HG02610 (cell line): ENCODE data around the gene MED13L.

Experiments
- ATAC-seq: cut with Tn5 transposase; IDR thresholded peaks from one replicate; pipeline ENCODE4 v1.9.1; 2021; ENCODE audit warnings: mild to moderate bottlenecking, moderate library complexity; ENCODE audit not compliant: unreplicated experiment

MED13L gene

DNA sequence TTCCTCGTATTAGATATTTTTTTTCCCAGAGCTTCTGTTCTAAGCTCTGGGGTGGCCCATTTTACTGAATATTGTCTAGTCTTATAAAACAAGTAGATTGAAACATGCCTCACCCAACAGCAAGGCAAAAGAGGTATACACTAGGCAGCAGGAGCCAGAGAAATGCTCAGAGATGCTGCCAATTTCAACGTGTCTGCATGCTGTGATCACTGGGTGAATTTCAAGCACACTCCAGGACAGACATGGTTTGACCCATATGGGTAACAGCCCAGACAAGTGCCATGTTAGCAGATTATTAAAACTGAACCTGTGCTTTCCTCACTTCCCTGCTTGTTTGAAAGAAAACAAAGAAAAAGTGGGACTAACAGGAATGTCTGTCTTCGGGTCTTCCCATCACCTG lies 321.3 kb downstream of the MED13L start:
- no peak for ATAC-seq

DNA sequence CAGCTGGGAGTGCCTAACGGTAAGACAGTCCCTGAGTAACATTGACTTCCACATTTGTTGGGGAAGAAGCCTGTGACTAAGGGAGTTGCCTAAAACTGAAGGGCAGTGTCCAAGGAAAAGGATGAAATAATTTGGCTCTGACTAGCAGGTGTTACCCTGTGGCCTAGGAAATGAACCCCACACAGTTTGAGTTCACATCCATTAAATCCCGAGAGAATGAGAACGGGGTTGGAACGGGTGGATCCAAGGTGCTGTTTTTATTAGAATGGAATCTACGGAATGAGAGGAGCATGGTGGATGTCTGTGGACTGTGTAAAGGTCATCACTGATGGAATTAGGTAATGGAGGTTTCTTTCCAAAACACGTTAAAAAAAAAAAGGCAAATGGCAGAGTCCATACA lies 324.0 kb downstream of the MED13L start:
- ATAC-seq = no peak

DNA sequence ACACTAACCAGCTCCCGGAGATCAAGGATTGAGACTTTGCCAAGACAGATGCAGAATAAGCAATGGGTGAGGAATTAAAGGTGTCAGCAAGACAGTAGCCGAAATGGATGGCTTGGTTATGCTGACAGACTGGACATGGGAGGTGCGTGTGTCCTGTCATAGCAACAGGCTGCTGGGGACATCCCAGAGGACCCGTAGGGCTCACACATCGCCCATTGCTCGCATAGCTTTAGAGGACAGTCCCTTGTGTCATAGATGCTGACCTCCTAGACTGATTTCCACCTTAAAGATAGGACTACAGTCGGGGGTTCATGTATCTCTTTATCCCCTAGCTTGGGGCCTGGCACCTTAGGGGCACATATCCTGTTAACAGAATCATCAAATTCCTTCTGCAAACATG lies 324.5 kb downstream of the MED13L start:
- ATAC-seq = no peak

DNA sequence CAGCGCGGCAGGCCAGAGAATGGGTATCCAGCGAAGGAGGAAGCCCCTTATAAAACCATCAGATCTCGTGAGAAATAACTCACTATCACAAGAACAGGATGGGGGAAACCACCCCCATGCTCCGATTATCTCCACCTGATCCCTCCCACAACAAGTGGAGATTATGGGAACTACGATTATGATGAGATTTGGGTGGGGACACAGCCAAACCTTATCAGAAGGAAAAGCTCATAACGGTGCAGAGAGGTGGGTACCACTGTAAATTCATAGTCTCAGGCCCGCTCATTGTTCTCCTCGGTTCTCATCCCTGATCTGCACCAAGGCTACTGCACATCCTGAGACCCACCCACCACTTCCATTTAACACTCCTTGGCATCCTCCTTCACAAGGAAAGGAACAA lies 326.5 kb downstream of the MED13L start:
- ATAC-seq = no peak

DNA sequence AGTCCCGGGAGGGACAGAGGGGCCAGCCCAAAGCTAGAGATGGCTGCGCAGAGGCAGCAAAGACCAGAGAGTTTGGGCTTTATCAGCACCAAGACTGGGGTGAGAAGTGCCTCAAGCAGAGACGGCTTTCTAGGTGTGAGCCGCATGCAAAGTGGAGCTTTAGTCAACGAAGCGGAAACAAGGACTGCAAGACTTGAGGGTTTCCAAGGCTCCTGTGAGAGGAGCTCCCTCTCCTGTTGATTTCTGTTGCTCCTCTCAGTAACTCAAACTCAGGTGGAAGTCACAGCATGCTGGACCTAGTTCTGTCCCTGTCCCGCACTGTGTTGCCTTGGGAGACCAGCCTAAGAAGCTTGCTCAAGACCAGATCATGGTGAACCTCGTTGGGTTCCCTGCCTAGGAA lies 327.8 kb downstream of the MED13L start:
- no peak for ATAC-seq

DNA sequence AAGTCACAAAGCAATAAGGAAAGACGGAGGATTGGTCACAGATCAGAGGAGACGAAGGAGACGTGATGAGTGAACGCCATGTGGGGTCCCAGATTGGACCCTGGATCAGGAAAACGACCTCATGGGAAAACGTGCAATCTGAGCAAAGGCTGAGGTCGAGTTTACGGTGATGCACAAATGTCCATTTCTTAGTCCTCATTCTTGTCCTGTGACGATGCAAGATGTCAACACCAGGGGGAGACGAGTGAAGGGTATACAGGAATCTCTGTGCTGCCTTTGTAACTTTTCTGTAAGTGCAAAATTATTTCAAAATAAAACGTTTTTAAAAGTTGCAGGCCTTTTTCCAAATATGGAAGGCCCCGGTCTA lies 329.8 kb downstream of the MED13L start:
- no peak for ATAC-seq

DNA sequence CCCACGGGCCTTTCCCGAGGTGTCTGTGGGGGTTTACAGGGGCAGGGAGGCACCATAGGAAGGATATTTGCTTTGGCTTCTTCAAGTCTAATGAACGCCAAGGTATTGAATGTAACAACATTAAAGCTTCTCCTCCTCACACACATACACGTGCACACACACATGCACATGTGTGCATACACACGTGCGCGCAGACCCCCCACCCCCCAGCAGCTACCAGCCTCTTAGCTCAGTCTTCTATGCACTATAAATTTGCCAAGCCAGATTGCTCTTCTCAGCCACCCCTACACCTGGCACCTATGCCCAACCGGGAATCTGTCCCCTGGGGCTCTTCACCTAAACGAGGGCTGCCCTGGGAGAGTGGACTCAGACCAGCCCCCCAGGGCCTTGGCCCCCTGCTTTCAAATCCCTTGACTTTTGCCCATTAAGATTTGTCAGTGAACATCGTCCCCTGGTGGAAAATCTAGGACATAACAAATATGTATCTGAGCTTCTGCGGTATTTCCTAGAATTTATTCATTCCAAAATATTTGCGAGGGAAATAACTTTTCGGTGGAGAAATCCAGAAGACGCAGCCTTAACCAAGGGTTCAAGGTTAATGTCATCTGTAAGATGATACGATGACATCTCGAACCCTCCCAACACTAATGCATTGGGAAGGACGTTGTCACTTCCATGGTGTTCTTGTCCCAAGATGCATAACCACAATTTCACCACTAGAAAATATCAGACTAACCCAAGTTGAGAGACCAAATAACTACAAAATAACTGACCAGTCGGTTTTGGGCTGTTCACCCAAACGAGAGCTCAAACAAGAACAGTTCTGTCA lies 330.4 kb downstream of the MED13L start:
- ATAC-seq = no peak

DNA sequence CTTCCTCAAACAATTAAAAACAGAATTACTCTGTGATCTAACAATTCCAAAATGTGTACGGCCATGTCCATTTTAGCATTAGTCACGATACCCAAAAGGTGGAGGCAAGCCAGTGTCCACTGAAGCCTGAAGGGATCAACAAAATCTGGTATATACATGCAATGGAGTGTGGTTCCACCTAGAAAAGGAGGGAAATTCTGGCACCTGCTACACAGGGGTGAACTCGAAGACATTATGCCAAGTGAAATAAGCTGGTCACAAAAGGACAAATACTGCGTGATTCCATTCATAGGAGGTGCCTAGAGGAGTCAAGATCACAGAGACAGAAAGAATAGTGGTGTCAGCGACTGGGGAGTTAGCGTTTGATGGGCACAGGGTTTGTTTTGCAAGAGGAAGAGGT lies 331.4 kb downstream of the MED13L start:
- ATAC-seq = no peak

DNA sequence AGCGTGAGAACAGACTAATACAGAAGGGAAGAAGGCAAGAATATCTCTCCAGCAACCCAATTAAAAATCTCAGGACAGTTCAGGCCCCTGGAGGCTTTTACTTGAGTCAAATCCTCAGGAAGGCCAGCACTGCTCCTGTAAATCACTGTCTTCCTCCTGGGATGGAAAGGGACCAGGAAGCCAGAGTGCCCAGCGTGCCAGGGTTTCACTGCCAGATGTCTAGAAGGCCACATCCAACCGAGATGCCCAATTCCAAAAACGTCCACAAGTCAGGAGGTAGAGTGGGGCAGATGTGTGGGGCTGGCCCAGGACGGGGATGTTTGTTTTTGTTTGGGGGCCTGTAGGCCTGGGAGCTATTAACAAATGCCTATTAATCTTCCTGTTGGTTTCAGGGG lies 332.0 kb downstream of the MED13L start:
- no peak for ATAC-seq

DNA sequence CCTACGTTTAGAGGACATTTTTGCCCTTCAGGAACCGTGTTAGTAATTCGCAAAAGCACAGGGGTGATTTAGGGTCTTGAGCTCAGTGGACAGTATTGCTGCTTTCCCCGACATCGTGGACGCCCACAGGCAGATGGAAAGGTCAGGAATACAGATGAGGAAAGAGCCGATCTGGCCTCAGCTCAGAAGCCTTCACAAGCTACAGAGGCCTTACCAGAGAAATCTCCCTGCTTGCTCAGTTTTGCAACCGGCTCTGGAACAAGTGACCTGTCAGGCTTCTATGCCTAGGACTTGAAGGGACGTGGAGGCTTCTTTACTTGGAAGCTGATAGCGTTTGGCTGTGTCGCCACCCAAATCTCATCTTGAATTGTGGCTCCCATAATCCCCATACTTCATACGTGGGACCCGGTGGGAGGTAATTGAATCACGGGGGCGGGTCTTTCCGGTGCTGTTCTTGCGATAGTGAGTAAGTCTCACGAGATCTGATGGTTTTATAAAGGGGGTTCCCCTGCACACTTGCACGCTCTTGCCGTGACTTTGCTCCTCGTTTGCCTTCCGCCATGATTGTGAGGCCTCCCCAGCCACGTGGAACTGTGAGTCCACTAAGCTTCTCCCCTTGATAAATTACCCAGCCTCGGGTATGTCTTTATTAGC lies 332.5 kb downstream of the MED13L start:
- no peak for ATAC-seq

DNA sequence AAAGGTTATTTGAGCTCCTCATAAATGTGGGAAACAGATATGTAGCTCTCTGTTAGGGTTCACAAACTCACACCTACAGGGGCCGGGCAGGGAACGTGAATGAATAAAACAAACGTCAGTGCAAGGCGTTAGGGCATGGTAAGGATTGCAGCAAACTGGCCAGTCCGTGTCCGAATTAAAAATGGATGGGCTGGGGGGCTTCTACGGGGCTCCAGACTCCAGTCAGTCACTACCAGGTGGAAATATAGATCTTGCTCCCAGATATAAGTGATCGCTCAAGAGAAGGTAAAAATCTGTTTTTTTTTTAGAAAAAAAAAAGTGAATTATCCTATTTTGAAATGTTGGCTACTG lies 333.1 kb downstream of the MED13L start:
- no peak for ATAC-seq

DNA sequence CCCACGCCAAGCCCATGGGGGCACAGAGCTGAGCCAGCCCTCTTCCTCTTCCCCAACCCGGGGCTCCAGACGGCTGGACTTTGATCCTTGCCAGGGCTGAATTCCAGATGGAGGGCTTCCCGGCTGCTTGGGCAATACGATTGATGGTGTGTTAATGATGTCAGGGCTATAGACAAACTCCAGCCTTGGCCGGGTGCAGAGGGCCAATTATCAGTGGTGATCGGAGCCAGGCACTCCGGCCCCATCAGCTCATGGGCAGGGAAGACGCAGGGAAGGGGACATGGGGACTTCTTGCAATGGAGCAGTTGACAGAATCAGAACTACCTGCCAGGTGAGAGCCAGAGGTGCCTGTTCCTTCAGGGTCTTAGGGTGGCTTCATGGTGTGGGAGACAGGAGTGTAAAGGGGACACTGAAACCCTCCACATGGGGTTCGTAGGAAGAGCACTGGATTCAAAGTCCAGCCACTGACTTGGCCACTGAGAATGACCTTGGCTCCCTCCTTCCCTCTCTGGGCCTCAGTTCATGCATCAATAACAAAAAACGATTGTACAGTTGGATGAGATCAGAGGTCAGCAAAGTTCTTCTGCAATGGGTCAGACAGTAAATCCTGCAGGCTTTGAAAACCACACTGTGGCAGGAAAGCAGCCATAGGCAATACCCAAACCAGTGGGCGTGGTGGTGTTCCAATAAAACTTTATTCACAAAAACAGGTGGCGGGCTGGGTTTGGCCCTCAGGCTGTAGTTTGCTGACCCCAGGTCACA lies 333.7 kb downstream of the MED13L start:
- no peak for ATAC-seq

DNA sequence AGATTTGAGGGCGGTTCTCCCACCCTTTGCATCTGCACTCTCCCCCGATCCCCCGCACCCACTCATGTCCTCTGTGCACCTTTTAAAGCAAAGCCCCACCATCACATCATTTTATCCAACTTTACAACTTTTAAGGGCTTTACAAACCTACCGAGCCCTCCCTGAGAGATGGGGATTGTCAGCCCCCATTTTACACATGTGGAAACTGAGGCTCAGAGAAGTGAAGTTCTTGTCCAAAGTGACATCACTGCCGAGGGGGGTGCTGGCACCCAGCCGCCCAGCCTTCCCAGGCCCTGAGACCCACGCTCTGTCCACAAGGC lies 334.2 kb downstream of the MED13L start:
- no peak for ATAC-seq

DNA sequence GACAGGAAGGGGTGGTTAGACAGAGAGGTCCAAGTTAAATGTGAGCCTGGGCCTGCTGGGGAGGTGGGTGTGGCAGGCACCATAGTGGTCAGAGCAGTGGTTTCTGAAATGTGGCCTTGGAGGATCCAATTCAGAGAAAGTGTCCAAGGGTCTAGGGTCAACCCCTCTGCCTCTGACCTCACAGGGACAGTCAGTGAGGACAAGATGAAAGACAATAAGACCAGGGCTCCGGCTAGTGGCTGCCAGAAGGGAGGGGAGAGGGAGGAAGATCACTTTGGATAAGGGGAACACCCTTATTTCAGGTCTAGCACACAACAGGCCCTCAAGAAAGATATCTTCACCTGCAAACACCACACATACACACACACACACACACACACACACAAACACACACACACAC lies 335.1 kb downstream of the MED13L start:
- no peak for ATAC-seq

DNA sequence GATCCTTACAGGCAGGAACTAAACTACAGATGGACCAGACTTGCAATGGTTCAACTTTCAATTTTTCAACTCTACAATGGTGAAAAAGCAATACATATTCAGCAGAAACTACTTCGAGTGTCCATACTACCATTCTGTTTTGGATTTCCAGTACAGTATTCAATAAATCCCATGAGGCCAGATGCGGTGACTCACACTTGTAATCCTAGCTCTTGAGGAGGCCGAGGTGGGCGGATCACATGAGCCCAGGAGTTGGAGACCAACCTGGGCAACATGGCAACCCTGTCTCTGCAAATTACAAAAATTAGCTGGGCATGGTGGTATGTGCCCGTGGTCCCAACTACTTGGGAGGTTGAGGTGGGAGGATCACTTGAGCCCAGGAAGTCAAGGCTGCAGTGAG lies 336.1 kb downstream of the MED13L start:
- no peak for ATAC-seq

DNA sequence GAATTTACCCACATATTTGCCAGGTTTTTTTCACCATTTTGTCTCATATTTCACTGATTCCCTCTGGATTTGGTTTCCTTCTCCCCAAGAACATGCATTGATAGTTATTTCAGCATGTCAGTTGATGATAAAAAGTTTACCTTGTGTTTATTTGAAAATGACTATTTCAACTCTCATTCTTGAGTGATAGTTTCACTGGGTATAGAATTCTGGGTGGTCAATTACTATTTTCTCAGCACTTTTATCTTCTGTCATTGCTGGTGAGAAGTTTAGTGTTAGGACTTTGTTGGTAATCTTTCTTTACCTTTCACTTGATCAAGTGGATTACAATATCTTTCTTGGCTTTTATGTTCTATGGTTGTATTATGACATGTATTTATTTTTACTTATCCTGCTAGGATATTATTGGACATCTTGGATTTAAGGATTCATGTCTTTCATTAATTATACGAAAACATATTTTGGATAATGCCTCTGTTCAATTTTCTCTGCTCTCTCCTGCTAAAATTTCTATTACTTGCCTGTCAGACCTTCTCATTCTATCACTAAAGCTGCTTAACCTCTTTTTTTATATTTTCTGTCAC lies 338.6 kb downstream of the MED13L start:
- no peak for ATAC-seq

DNA sequence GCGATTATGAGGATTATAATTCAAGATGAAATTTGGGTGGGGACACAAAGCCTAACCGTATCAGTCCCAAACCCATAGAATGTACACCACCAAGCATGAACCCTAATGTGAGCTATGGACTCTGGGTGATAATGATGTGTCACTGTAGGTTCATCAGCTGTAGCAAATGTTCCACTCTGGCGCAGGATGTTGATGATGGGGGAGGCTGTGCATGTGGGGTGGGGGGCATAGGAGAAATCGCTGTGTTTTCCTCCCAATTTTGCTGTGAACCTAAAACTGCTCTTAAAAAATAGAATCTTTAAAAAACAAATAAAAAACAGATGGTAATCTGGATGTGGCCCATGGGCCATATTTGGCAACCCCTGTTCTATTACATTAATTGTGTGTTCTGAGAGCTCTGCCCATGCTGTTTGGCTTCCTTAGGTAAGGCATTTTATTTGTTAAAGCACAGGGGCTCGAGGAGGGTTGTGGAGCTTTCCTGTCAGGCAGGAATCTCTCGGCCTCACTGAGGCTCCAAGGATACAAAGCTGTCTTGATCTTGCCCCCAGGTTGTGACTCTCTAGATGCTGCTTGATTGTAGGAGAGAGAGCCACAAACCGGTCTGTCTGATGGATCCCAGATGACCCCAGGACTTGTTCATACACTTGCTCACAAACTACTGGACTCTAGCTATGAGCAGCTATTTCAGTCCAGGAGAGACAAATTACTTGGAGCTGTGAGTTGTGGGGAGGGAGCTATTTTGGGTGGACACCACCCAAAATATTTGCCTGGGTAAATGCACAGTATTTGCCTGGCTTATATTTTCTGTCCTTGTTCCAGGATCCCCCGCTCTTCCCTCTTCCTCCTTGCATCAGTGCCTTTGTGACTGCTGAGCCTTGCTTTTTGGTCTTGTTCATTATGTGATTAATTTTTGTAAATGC lies 340.2 kb downstream of the MED13L start:
- no peak for ATAC-seq

DNA sequence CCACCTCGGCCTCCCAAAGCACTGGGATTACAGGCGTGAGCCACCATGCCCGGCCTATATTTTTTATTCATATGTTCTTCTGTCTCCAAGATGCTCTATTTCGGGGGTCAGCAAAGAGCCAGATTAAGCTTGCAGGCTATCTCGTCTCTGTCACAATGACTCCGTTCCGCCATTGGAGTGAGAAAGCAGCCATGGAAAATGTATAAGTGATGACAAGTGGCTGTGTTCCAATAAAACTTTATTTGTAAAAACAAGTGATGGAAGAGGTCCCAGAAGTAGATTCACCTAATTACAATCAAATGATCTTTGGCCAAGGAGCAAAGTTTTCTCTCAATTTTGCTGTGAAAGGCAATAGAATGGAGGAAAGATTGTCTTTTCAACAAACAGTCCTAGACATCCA lies 342.6 kb downstream of the MED13L start:
- no peak for ATAC-seq

DNA sequence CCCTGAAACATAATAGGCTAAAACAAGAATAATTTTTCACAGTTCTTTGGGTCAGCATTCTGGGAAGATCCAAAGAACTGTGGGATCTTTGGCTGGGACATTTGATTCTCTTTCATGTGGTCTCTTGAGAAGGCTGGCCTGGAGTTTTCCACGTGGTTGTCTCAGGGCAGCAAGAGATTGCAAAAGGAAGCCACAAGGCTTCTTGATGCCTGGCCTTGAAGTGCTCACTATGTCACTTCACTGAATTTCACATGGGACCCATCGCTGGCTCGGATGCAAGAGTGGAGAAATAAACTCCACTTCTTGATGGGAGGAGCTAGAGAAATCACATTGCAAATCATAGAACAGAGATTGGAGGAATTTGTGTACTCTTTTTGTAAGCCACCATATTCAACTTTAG lies 343.4 kb downstream of the MED13L start:
- ATAC-seq = no peak

DNA sequence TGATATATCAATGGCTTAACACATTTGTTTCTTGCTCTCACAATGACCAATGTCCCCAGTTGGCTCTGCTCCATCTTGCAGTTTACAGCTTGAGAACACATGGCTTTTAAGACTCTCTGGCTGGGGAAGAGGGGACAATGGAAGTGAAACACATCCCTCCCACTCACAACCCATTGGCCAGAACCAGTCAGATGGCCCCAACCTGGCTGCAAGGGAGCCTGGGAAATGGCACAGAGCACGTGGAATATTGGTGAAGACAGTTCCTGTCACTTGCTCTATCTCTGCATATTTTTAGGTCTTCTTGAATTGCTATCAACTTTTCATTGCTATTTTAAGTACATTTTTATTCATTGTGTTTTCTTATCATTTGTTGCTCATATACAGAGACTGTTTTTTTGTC lies 345.4 kb downstream of the MED13L start:
- ATAC-seq = no peak

DNA sequence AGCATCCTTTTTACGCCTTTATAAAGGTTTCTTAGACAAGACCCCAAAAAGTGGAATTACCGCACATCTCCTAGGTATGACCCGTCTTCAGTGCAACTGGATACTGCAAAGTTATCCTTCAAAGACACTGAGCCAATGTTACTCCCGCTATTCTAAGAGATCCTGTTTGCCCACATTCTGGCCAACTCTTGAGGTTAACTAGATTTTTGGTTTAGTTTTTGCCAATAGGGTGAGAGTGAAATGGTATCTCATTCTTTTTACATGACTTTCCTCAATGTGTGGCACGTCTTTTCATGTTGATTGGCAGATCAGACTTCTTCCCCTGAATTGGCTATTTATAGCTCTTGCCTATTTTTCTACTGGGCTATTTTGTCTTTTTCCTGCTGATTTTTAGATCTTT lies 347.2 kb downstream of the MED13L start:
- no peak for ATAC-seq
